A549 (cell line): Measurements from ENCODE around the gene EGFL7. TPM values are rescaled to one million over a fixed set of nuclear protein-coding genes. Genes with fewer than 3 reads are reported as not detected.

Experiments used
- ATAC-seq, 2 experiments: fragments of 200-7000 bp in 1 of 2; fragments of >200 bp in 1 of 2; cut with Nextera tagmentation in 1 of 2; cut with Tn5 transposase in 1 of 2; 3 replicates each; pipeline versions ENCODE4 v1.8.0 to v1.9.1; 2018 to 2020; ENCODE audit warnings: mild to moderate bottlenecking in 1 of 2, moderate library complexity in 1 of 2
- CTCF ChIA-PET: fragments of 300-600 bp; sonication (Branson Sonifier 250); formaldehyde crosslinking; extraction: SDS; loops from one replicate; lab custom pipeline; 2021; ENCODE audit warnings: antibody characterized with exemption, inconsistent platforms; lab: Yijun Ruan, JAX
- POLR2A ChIA-PET: fragments of 350-600 bp; formaldehyde crosslinking; extraction: SDS; loops from one replicate; lab custom pipeline; 2021; ENCODE audit warnings: antibody characterized with exemption, inconsistent platforms; lab: Yijun Ruan, JAX
- DNase-seq, 2 experiments: peaks; one replicate each; pipeline versions ENCODE4 v3.0.0 to v3.0.0-alpha.2; 2011 to 2016; ENCODE audit warnings: low read depth in 1 of 2, low spot score in 1 of 2
- FAIRE-seq: peaks from 2 replicates; lab custom pipeline; 2011; peaks lifted over from hg19 to GRCh38; lab: Jason Lieb, UNC
- H3K27ac ChIP-seq, 2 experiments: fragments of >200 bp; sonication (Bioruptor Twin); formaldehyde crosslinking; 3 replicates each; pipeline ENCODE4 v1.5.1; 2016 to 2017
- H3K4me1 ChIP-seq: fragments of >200 bp; sonication (Bioruptor Twin); formaldehyde crosslinking; 3 replicates; pipeline ENCODE4 v1.6.1; 2016
- H3K4me2 ChIP-seq: fragments of >200 bp; sonication (Bioruptor Twin); formaldehyde crosslinking; 3 replicates; pipeline ENCODE4 v1.6.1; 2016
- H3K4me3 ChIP-seq: fragments of >200 bp; sonication (Bioruptor Twin); formaldehyde crosslinking; 3 replicates; pipeline ENCODE4 v1.5.1; 2016
- H3K9me3 ChIP-seq: fragments of >200 bp; sonication (Bioruptor Twin); formaldehyde crosslinking; 3 replicates; pipeline ENCODE4 v1.6.1; 2016
- CBX8 ChIP-seq: fragments of 200-600 bp; sonication (generic); IDR thresholded peaks from 2 replicates; pipeline ENCODE4 v1.6.1; 2016
- CEBPB ChIP-seq, 2 experiments: fragments of >200 bp in 1 of 2; sonication (Bioruptor Twin) in 1 of 2; formaldehyde crosslinking in 1 of 2; IDR thresholded peaks; 2 replicates each; pipeline ENCODE4 v1.6.1; 2012 to 2016
- CHD2 ChIP-seq: fragments of 150-350 bp; IDR thresholded peaks from 2 replicates; pipeline ENCODE4 v1.6.1; 2014; ENCODE audit warnings: low read length; ENCODE audit not compliant: partially characterized antibody
- FOSL2 ChIP-seq, 2 experiments: fragments of 450-650 bp in 1 of 2; fragments of >200 bp in 1 of 2; sonication (Bioruptor Twin) in 1 of 2; formaldehyde crosslinking; IDR thresholded peaks; 2 replicates each; pipeline versions ENCODE4 v1.5.0 to v1.6.1; 2016 to 2020; ENCODE audit warnings: mild to moderate bottlenecking in 1 of 2, moderate library complexity in 1 of 2
- GATA3 ChIP-seq: IDR thresholded peaks from 2 replicates; pipeline ENCODE4 v1.6.1; 2012; ENCODE audit warnings: borderline replicate concordance
- HDAC2 ChIP-seq: fragments of 200-600 bp; sonication (generic); IDR thresholded peaks from 2 replicates; pipeline ENCODE4 v1.6.1; 2016
- HOXB5 ChIP-seq: fragments of 250-450 bp; sonication (Bioruptor Pico); IDR thresholded peaks from 2 replicates; pipeline ENCODE4 v1.5.0; 2020; ENCODE audit warnings: mild to moderate bottlenecking, moderate library complexity
- JUN ChIP-seq, 2 experiments: fragments of >200 bp; sonication (Bioruptor Twin); formaldehyde crosslinking; IDR thresholded peaks; 2 replicates in 1 of 2; 3 replicates in 1 of 2; pipeline ENCODE4 v1.6.1; 2016 to 2017
- JUNB ChIP-seq: fragments of >200 bp; sonication (Bioruptor Twin); formaldehyde crosslinking; IDR thresholded peaks from 2 replicates; pipeline ENCODE4 v1.6.1; 2016
- MAZ ChIP-seq: fragments of 150-350 bp; IDR thresholded peaks from 2 replicates; pipeline ENCODE4 v1.6.1; 2014; ENCODE audit warnings: antibody characterized with exemption, low read depth, low read length, borderline replicate concordance
- NPAS2 ChIP-seq: fragments of 250-450 bp; sonication (Bioruptor Pico); IDR thresholded peaks from 2 replicates; pipeline ENCODE4 v1.8.0; 2022; ENCODE audit warnings: mild to moderate bottlenecking, moderate library complexity, borderline replicate concordance
- POLR2A ChIP-seq: IDR thresholded peaks from 2 replicates; pipeline ENCODE4 v1.6.1; 2012; ENCODE audit warnings: mild to moderate bottlenecking, low read length
- RAD21 ChIP-seq, 2 experiments: fragments of >200 bp in 1 of 2; sonication (Bioruptor Twin) in 1 of 2; formaldehyde crosslinking in 1 of 2; IDR thresholded peaks in 1 of 2; conservative IDR thresholded peaks in 1 of 2; 2 replicates in 1 of 2; 3 replicates in 1 of 2; pipeline ENCODE4 v1.6.1; 2012 to 2018; ENCODE audit warnings: inconsistent platforms in 1 of 2
- REST ChIP-seq: fragments of 200-600 bp; sonication (generic); IDR thresholded peaks from 2 replicates; pipeline ENCODE4 v1.6.1; 2016; ENCODE audit warnings: antibody characterized with exemption, mild to moderate bottlenecking, moderate library complexity
- SMC3 ChIP-seq: fragments of >200 bp; sonication (Bioruptor Twin); formaldehyde crosslinking; IDR thresholded peaks from 3 replicates; pipeline ENCODE4 v1.6.1; 2018; ENCODE audit warnings: inconsistent platforms
- ZSCAN20 ChIP-seq: fragments of 250-450 bp; sonication (Bioruptor Pico); IDR thresholded peaks from 2 replicates; pipeline ENCODE4 v1.8.0; 2022; ENCODE audit warnings: mild to moderate bottlenecking, moderate library complexity
- WGBS: methylation state at CpG from one replicate; pipeline ENCODE4 v1.1.6; 2017; ENCODE audit errors: missing lambda C conversion rate; 5-methylcytosine and 5-hydroxymethylcytosine counted together
- polyA plus RNA-seq, 4 experiments: library from polyadenylated mRNA; depleted of rRNA in 3 of 4; stranded (reverse); fragments of >200 nt; fragmentation: RNase III in 1 of 4; extraction: RNeasy Plus Mini Kit Qiagen cat#74134 plus additional on column Dnase treatment in 1 of 4; gene quantifications; 2 replicates in 3 of 4; 3 replicates in 1 of 4; pipeline ENCODE4 v1.2.3, GENCODE V29; 2011 to 2017
- TF ChIP-seq, protein P1 (sequence below): IDR thresholded peaks from 2 replicates; pipeline ENCODE4 v1.6.1; 2012
- TF ChIP-seq, protein P2 (sequence below): fragments of >200 bp; sonication (Bioruptor Twin); formaldehyde crosslinking; IDR thresholded peaks from 2 replicates; pipeline ENCODE4 v1.6.1; 2016
- TF ChIP-seq, protein P3 (sequence below): fragments of >200 bp; sonication (Bioruptor Twin); formaldehyde crosslinking; IDR thresholded peaks from 3 replicates; pipeline ENCODE4 v1.6.1; 2016
- TF ChIP-seq, protein P4 (sequence below): IDR thresholded peaks from 2 replicates; pipeline ENCODE4 v1.6.1; 2012; ENCODE audit warnings: low read depth, borderline replicate concordance
- TF ChIP-seq, protein P5 (sequence below): fragments of 250-450 bp; sonication (Bioruptor Pico); IDR thresholded peaks from 2 replicates; pipeline ENCODE4 v1.5.0; 2021; ENCODE audit warnings: mild to moderate bottlenecking, moderate library complexity, borderline replicate concordance
- TF ChIP-seq, protein P6 (sequence below): fragments of >200 bp; sonication (Bioruptor Twin); formaldehyde crosslinking; IDR thresholded peaks from 3 replicates; pipeline ENCODE4 v1.5.1; 2016

EGFL7 gene
- polyA plus RNA-seq, 2 of the 4 experiments (the other 2 are of a cell fraction): 19.9 to 34.4 TPM

DNA sequence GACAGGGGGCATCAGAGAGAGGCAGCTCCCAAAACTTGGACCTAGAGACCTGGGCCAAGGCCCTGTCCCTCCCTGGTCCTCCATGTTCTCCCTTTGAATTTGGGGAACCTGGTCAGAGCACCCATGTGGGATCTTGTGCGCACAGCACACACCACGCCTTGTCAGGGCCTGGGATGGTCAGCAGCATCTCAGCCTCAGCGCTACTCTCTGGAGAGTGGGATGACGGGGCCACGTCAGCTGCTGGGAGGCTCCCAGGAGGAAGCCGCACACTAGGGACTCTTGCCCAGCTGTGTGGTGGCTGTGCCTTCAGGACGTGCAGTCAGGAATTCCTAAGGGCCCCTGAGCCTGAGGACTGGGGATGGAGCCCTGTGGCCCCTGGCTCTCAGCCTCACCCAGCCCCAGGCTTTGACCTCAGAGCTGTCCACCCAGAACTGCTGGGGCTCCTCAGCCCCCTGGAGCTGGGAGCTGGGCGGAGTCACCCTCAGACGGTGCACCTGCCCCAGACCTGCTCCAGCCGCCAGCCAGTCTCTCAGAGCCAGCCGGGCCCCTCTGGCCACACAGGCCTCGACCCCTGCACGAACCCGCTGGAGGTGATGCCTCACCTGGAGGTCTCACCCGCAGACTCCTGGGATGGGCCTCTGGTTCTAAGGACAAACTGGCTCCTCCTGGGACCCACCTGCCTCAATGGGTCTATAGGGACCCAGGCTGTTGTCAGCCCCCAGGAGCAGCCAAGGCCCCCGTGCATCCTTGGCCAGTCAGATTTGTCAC lies 38.3 kb upstream of the EGFL7 start:
- peak overlapping the region; percentile 10 to 68; a peak in 4 of 6 replicates for H3K27ac ChIP-seq
- no peaks in the 10 kb centered on the region for H3K9me3 ChIP-seq
- TF ChIP-seq CBX8: no peak
- peaks cover 40% of the 10 kb centered on the region for H3K4me1 ChIP-seq
- DNase-seq (no peak), ATAC-seq (no peak), FAIRE-seq (no peak)
- POLR2A ChIA-PET: interaction anchor here (2.5 kb wide), 1 partner anchor 140 kb away, joined by 17 read pairs; no protein-coding TSS in a partner anchor
- WGBS: 79% methylated on average over 13 of the region's 16 CpGs
- H3K4me3 ChIP-seq: no peak overlapping the region
- H3K4me2 ChIP-seq: peak overlapping the region; percentile 23
- CTCF ChIA-PET: interaction anchor here (0.8 to 10.1 kb wide), 26 partner anchors 9 to 179 kb away, joined by 3 to 776 read pairs (median 7); no protein-coding TSS in a partner anchor

DNA sequence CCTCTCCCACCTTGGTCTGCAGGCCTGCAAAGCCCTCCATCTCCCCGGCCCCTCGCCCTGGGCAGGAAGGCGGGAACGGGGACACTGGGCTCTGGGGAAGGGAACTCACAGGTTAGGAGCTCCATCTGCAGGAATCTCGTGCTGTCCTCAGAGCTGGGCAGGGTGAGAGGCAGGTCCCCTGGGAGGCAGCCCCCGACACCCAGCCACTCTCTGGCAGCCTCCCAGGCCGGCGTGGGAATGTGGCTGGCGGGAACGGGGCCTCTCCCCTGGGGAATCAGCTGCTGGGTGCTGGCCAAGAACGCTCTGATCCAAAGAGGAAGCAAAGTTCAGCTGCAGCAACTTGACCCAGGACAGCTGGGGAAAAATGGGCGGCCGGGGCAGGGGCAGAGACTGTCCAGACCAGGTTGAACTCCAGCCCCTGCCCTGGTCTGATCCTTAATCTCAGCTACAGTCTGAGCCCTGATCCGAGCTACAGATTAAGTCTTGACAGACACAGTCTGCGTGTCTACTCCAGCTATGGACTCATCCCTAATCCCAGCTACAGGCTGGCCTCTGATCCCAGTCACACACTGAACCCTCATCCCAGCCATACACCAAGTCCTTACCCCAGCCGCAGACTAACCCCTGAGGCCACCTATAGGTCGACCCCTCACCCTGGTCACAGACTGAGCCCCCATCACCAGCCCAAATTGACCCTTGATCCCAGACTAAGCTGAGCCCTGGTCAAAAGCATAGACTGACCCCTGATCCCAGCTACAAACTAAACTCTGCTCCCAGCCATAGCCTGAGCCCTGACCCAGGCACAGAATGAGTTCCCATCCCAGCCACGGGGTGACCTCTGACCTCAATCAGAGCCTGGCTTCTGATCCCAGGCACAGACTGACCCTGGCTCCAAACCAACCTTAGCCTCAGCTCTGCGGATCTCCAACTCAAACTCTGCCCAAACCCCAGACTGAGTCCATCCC lies 37.3 kb upstream of the EGFL7 start:
- FAIRE-seq (no peak), ATAC-seq (peak; percentile 45 to 78; a peak in 5 of 6 replicates), DNase-seq (peak; percentile 66 to 67)
- peaks cover 40% of the 10 kb centered on the region for H3K4me1 ChIP-seq
- peak overlapping the region; percentile 23 for H3K4me2 ChIP-seq
- peak overlapping the region; percentile 10 to 68; a peak in 5 of 6 replicates for H3K27ac ChIP-seq
- POLR2A ChIA-PET: interaction anchor here (0.8 to 2.5 kb wide), 2 partner anchors 141 to 200 kb away, joined by 4 to 17 read pairs; no protein-coding TSS in a partner anchor
- TF ChIP-seq RAD21 (conservative IDR thresholded peaks at IDR 0.05 in 1 of 2, IDR thresholded peaks at IDR 0.05 in 1 of 2) (peak; percentile 92 to 94), CEBPB (IDR thresholded peaks at IDR 0.05) (no peak), JUN (IDR thresholded peaks at IDR 0.05) (no peak), NPAS2 (no peak), FOSL2 (IDR thresholded peaks at IDR 0.05) (no peak), FOSL2 (CRISPR knock-in tag; IDR thresholded peaks at IDR 0.05) (no peak), ZSCAN20 (CRISPR knock-in tag) (no peak), HDAC2 (no peak), POLR2A (no peak), REST (no peak), GATA3 (no peak), CBX8 (no peak), HOXB5 (no peak), JUNB (no peak), CHD2 (no peak), SMC3 (peak; percentile 94), MAZ (no peak)
- TF ChIP-seq, protein P1, sequence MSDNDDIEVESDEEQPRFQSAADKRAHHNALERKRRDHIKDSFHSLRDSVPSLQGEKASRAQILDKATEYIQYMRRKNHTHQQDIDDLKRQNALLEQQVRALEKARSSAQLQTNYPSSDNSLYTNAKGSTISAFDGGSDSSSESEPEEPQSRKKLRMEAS: 0 out of 2 replicates have a peak, but pooled peaks have one; percentile 34
- TF ChIP-seq, protein P2, sequence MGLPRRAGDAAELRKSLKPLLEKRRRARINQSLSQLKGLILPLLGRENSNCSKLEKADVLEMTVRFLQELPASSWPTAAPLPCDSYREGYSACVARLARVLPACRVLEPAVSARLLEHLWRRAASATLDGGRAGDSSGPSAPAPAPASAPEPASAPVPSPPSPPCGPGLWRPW: no peak
- TF ChIP-seq, protein P3, sequence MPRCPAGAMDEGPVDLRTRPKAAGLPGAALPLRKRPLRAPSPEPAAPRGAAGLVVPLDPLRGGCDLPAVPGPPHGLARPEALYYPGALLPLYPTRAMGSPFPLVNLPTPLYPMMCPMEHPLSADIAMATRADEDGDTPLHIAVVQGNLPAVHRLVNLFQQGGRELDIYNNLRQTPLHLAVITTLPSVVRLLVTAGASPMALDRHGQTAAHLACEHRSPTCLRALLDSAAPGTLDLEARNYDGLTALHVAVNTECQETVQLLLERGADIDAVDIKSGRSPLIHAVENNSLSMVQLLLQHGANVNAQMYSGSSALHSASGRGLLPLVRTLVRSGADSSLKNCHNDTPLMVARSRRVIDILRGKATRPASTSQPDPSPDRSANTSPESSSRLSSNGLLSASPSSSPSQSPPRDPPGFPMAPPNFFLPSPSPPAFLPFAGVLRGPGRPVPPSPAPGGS: no peak
- TF ChIP-seq, protein P4, sequence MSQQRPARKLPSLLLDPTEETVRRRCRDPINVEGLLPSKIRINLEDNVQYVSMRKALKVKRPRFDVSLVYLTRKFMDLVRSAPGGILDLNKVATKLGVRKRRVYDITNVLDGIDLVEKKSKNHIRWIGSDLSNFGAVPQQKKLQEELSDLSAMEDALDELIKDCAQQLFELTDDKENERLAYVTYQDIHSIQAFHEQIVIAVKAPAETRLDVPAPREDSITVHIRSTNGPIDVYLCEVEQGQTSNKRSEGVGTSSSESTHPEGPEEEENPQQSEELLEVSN: peak; percentile 66; the same call in 1 of the 2 replicates
- TF ChIP-seq, protein P5, sequence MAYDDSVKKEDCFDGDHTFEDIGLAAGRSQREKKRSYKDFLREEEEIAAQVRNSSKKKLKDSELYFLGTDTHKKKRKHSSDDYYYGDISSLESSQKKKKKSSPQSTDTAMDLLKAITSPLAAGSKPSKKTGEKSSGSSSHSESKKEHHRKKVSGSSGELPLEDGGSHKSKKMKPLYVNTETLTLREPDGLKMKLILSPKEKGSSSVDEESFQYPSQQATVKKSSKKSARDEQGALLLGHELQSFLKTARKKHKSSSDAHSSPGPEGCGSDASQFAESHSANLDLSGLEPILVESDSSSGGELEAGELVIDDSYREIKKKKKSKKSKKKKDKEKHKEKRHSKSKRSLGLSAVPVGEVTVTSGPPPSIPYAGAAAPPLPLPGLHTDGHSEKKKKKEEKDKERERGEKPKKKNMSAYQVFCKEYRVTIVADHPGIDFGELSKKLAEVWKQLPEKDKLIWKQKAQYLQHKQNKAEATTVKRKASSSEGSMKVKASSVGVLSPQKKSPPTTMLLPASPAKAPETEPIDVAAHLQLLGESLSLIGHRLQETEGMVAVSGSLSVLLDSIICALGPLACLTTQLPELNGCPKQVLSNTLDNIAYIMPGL (CRISPR knock-in tag): no peak
- TF ChIP-seq, protein P6, sequence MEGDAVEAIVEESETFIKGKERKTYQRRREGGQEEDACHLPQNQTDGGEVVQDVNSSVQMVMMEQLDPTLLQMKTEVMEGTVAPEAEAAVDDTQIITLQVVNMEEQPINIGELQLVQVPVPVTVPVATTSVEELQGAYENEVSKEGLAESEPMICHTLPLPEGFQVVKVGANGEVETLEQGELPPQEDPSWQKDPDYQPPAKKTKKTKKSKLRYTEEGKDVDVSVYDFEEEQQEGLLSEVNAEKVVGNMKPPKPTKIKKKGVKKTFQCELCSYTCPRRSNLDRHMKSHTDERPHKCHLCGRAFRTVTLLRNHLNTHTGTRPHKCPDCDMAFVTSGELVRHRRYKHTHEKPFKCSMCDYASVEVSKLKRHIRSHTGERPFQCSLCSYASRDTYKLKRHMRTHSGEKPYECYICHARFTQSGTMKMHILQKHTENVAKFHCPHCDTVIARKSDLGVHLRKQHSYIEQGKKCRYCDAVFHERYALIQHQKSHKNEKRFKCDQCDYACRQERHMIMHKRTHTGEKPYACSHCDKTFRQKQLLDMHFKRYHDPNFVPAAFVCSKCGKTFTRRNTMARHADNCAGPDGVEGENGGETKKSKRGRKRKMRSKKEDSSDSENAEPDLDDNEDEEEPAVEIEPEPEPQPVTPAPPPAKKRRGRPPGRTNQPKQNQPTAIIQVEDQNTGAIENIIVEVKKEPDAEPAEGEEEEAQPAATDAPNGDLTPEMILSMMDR: peak; percentile 68
- H3K9me3 ChIP-seq: no peaks in the 10 kb centered on the region
- WGBS: 32% methylated on average over 11 of the region's 19 CpGs
- CTCF ChIA-PET: interaction anchor here (0.8 to 10.1 kb wide), 40 partner anchors 9 to 237 kb away, joined by 3 to 776 read pairs (median 6); no protein-coding TSS in a partner anchor
- no peak overlapping the region for H3K4me3 ChIP-seq
